Measurements from ENCODE around the gene TMEM163. TPM values are rescaled to one million over a fixed set of nuclear protein-coding genes. Genes with fewer than 3 reads are reported as not detected.
A peak's percentile ranks its signal among the peaks of the same experiment; 100 is the strongest.

The TMEM163 gene
- total and polyA plus RNA-seq, 2 of the 13 experiments (the other 11 are each of a cell fraction or from before 2014, with no cell fraction given) = 0.05 TPM; not detected in 1

GRCh38 chr2:134539981-134540380 is 178.8 kb downstream of the TMEM163 start (continued):
- TF ChIP-seq PRDM4 (CRISPR knock-in tag; IDR thresholded peaks at IDR 0.05; ENCODE audit: borderline replicate concordance) = no peak

- Histone ChIP-seq H3K79me2 (ENCODE audit: insufficient read depth, low read length) (no peaks in the 10 kb centered on the region), H2AFZ (ENCODE audit: low read length) (no peak overlapping the region), H3K4me1 (ENCODE audit: insufficient read depth, low read length) (no peaks in the 10 kb centered on the region), H3K9me3 (ENCODE audit: low read length) (no peaks in the 10 kb centered on the region), H3K4me3 (replicated peaks in 1 of 3; ENCODE audit: insufficient read depth in 1 of 3, low read depth in 2 of 3, low read length in 3 of 3) (no peak overlapping the region), H3K27ac (ENCODE audit: extremely low read length, insufficient read depth, low read length) (no peak overlapping the region), H3K9ac (ENCODE audit: insufficient read depth, low read depth, low read length) (no peak overlapping the region), H3K36me3 (replicated peaks in 1 of 2; ENCODE audit: control insufficient read depth in 1 of 2, insufficient read depth in 2 of 2, low read length in 2 of 2) (no peaks in the 10 kb centered on the region), H3K4me2 (ENCODE audit: low read depth, low read length) (no peak overlapping the region), H3K27me3 (ENCODE audit: control insufficient read depth in 1 of 2, insufficient read depth in 2 of 2, low read length in 2 of 2) (peaks cover 2 to 23% of the 10 kb centered on the region in 2 experiments; a peak in 1 of 5 replicates), H4K20me1 (ENCODE audit: insufficient read depth, low read length) (no peaks in the 10 kb centered on the region)
- ChIA-PET POLR2A (no interaction called here), CTCF (ENCODE audit: low intra/inter-chr PET ratio, low total read pairs) (no interaction called here)
- DNase-seq (ENCODE audit: low spot score) (no peak), FAIRE-seq (no peak), ATAC-seq (no peak)
- WGBS (ENCODE audit: low lambda C conversion rate) = 11% methylated on average over 4 of the region's 4 CpGs
- in situ Hi-C loops (cut with HindIII; ENCODE audit: extremely low pct_ligation_motif_present, low pct_unique_long_range_greater_than_20kb) (no loop called here), intact Hi-C loops (cut with micrococcal nuclease; ENCODE audit: unreplicated experiment) (no loop called here)
- TF ChIP-seq RFX1 (IDR thresholded peaks at IDR 0.05) (no peak), ZNF7 (CRISPR knock-in tag; IDR thresholded peaks at IDR 0.05) (peak; percentile 82), ZNF746 (CRISPR knock-in tag; IDR thresholded peaks at IDR 0.05) (no peak), TEAD3 (CRISPR knock-in tag; optimal IDR thresholded peaks at IDR 0.05; ENCODE audit: borderline replicate concordance) (peak; percentile 14), NONO (IDR thresholded peaks at IDR 0.05) (no peak), NONO (CRISPR knock-in tag; conservative IDR thresholded peaks at IDR 0.05) (no peak)
- no TSS peak for BruUV-seq (replicated peaks)
Observed at GRCh38 chr2:134537702-134538101, 181.1 kb downstream of the TMEM163 start.

Measured in HepG2 (cell line).